ENCODE results near the gene GPR63.

GPR63 gene

GRCh38 chr6:96761794-96762193, 75.5 kb downstream of the GPR63 start:
- DNase-seq (ENCODE audit: extremely low spot score), result no peak
- no peak for TF ChIP-seq CTCF (IDR thresholded peaks at IDR 0.05; ENCODE audit: control extremely low read depth, extremely low read depth, low read depth, missing control alignments)
- CTCF ChIA-PET, result no interaction called here
- POLR2A ChIA-PET, result no interaction called here

GRCh38 chr6:96760153-96760687, 77.1 kb downstream of the GPR63 start:
- TF ChIP-seq CTCF (IDR thresholded peaks at IDR 0.05; ENCODE audit: control extremely low read depth, extremely low read depth, low read depth, missing control alignments), result no peak
- DNase-seq (ENCODE audit: extremely low spot score), result peak; percentile 12
- CTCF ChIA-PET, result interaction anchor here (1.0 to 1.7 kb wide), 7 partner anchors 10 to 133 kb away, joined by 3 to 6 read pairs (median 4); no protein-coding TSS in a partner anchor
- POLR2A ChIA-PET, result no interaction called here

DNA sequence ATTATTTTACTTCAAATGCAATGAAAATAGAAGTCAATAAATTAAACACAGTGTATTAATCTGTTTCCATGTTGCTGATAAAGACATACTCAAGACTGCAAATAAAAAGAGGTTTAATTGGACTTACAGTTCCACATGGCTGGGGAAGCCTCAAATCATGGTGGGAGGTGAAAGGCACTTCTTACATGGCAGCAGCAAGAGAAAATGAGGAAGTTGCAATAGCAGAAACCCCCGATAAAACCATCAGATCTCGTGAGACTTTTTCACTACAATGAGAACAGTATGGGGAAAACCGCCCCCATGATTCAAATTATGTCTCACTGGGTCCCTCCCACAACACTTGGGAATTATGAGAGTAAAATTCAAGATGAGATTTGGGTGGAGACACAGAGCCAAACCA, 82.2 kb downstream of the GPR63 start:
- ChIA-PET CTCF (interaction anchor here (2.5 kb wide), 1 partner anchor 16 kb away, joined by 7 read pairs; no protein-coding TSS in a partner anchor), POLR2A (no interaction called here)
- DNase-seq (ENCODE audit: extremely low spot score), result no peak
- TF ChIP-seq CTCF (IDR thresholded peaks at IDR 0.05; ENCODE audit: control extremely low read depth, extremely low read depth, low read depth, missing control alignments), result no peak

DNA sequence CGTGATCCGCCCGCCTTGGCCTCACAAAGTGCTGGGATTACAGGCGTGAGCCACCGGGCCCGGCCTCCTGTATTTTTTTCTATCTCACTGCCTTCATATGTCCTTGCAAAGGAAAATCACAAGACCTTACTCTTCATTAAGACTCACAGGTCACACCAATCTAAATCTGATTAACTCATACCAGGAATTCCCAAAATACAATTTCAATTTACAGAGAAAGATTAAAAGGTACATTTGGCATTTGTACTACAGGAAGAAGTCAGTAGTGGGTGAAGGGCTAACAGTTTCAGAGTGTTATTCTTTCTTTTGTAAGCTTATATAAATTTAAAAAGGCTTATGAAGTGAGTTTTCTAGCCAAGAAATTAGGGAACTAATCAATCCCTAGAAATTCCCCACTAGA, 87.4 kb downstream of the GPR63 start:
- ChIA-PET CTCF (interaction anchor here (0.9 to 1.6 kb wide), 4 partner anchors 10 to 45 kb away, joined by 3 to 5 read pairs (median 3); no protein-coding TSS in a partner anchor), POLR2A (no interaction called here)
- no peak for TF ChIP-seq CTCF (IDR thresholded peaks at IDR 0.05; ENCODE audit: control extremely low read depth, extremely low read depth, low read depth, missing control alignments)
- no peak for DNase-seq (ENCODE audit: extremely low spot score)

All from GM10248 (cell line).